Stimulated activated CD4-positive, alpha-beta T cell treated with anti-CD3 and anti-CD28 coated beads, Interleukin-2, amount 100 ng/mL, for 48 hours (primary cell): Measurements from ENCODE around the gene EDC3.
"Not testable (repeated sequence)": the region's sequence is repeated elsewhere in the genome, so short reads cannot be mapped to it uniquely, and the experiment has no call there.

Experiments
- DNase-seq, 2 donors: peaks; one replicate each; pipeline ENCODE4 v3.0.0-alpha.2; 2020

Gene EDC3, protein sequence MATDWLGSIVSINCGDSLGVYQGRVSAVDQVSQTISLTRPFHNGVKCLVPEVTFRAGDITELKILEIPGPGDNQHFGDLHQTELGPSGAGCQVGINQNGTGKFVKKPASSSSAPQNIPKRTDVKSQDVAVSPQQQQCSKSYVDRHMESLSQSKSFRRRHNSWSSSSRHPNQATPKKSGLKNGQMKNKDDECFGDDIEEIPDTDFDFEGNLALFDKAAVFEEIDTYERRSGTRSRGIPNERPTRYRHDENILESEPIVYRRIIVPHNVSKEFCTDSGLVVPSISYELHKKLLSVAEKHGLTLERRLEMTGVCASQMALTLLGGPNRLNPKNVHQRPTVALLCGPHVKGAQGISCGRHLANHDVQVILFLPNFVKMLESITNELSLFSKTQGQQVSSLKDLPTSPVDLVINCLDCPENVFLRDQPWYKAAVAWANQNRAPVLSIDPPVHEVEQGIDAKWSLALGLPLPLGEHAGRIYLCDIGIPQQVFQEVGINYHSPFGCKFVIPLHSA

DNA sequence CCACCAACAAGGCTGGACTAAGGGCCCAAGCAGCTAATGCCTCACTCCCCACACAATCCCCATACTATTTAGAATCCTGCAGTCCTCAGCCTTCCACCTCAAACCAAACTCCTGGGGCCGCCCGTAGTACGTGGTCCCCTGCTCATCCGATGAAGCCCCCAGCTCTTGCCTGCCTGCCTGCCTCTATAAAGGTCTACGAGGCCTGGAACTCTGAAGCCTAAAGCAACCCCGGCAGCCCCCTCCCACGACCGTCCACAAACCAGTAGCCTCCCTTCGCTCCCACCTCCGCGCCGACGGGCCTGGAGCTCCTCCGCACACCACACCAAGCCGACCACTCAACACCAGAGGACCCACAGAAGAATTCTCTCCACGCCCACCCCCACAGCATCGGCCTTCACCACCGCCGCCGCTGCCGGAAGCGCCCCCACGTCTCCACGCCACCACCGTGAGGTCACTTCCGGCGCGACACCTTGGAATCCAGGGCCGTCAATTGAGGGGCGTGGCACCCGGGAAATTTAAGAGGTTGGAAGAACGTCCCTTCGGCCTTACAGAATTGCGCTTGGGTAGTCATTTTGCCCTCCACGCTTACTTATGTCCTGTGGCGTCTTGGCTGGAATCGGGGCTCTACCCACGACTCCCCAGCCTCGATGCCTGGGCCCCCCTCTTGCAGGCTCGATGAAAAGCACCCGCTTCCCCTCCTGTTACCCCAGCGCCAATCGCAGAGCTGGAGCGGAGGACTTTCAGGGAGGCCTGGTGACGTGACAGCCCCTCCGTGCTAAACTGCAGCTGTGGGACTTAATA, at the start of gene EDC3:
Gene EDC3 (minus strand): TSS at position 428 of the 801 bp plus-strand sequence. CDS start 20,900 bp downstream, outside the sequence.
- peak; percentile 81 to 87 for DNase-seq

DNA sequence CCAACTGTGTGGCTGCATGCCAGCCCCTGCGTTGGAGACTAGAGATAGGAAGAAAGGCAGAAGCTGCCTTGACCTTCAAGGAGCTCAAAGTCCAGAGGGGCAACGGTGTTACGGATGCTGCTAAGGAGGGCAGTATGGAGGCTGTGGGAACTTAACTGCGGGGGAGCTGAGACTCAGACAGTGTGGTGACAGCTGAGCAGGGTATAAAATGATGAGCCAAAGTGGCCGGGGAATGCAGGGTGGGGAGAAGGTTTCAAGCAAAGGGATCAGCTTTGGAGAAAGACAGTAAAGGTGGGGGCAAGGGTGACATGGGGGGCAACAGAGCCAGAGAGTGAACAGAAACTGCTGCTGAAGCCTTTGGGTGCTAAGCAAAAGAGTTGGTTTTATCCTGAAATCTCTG, 46.6 kb upstream of the EDC3 start:
- DNase-seq = no peak

DNA sequence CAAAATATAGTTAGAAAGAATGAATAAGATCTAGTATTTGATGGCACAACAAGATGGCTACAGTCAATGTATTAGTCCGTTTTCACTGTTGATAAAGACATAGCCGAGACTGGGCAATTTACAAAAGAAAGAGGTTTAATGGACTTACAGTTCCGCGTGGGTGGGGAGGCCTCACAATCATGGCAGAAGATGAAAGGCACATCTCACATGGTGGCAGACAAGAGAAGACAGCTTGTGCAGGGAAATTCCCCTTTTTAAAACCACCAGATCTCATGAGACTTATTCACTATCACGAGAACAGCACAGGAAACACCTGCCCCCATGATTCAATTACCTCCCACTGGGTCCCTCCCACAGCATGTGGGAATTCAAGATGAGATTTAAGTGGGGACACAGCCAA, 42.4 kb upstream of the EDC3 start:
- not testable (repeated sequence) for DNase-seq

DNA sequence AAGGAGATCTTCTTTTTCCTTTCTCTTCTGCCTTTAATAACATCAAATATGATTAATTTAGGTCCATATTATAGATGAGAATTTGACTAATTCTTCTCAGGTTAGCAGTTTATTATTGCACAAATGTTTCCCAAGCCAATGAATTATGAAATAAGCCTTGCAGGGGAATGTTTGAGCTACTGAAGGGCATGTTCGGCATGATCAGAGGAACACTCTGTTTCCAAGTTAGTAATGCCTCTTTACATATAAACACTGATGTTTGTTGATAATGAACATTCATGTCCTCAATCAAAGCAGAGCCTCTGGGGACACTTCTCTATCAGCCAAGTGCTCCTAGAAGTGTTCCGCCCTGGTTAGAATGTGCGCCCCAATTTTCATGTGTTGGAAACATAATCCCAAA, 39.5 kb upstream of the EDC3 start:
- no peak for DNase-seq

DNA sequence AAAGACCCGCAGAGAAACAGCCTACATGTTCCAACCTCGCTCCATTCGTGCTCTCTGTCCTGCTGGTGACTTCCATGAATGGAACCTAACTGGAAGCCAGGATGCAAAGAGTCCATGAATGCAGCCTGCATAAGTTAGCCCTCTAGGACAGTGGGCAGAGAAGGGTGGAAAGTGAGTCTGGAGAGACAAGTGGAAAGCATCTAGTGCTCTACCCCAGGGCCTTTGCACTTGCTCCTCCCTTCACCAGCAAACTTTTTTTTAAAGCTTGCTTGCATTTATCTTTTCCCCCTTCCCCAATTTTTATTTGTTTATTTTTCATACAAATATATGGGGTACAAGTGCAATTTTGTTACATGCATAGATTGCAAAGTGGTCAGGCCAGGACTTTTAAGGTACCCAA, 37.4 kb upstream of the EDC3 start:
- no peak for DNase-seq

DNA sequence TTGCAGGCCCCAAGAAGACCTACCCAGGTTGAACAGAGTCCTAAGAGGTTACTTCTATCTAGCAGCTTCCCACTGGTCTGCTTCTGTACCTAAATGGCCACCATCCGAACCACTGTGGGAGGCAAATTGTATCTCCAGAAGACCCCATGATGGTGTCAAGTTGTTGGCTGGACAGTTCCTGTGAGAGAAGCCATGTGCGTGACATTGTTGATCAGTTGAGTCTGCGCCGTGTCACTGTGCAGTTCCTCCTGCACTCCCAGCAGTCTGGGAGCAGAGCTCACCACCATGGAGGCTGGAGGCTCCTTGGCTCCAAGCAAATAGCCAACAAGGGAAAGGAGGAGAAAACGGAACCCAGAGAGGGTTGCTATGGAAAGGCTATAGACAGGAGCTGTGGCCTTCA, 37.0 kb upstream of the EDC3 start:
- no peak for DNase-seq

DNA sequence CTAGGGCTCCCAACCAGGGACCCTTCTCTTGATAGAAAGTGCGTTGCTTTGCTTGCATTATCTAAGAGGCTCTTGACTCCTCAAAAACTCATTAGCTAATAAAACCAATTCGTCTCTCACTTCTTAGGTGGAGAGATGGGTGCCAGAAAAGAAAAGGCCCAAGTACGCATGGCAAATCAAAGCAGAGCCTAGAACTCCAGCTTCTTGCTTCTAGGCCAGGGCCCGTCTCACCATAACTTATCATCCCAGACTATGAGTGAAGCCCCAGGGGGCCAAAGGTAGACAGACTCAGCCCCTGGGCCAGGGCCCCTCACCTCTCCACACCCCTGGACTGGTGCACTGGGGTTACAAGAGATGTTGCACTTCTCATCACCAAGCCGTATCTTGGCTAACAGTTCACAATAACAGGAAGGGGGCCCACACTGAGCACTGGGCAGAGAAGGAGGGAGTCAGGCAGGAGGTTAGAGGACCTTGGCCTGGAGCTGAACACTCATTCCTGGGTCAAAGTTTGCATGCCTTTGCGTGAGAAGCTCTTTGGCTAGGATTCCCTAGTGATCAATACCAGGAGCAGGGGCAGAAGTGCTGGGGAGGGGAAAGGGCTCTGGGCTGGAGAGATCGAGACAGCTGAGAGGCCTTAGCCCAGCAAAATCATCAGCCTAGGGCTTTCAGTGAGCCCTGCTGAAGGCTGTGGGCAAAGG, 34.9 kb upstream of the EDC3 start:
- DNase-seq = no peak

DNA sequence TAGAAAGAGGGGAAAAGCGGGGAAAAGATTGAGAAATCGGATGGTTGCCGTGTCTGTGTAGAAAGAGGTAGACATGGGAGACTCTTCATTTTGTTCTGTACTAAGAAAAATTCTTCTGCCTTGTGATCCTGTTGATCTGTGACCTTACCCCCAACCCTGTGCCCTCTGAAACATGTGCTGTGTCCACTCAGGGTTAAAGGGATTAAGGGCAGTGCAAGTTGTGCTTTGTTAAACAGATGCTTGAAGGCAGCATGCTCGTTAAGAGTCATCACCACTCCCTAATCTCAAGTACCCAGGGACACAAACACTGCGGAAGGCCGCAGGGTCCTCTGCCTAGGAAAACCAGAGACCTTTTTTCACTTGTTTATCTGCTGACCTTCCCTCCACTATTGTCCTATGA, 33.5 kb upstream of the EDC3 start:
- not testable (repeated sequence) for DNase-seq

DNA sequence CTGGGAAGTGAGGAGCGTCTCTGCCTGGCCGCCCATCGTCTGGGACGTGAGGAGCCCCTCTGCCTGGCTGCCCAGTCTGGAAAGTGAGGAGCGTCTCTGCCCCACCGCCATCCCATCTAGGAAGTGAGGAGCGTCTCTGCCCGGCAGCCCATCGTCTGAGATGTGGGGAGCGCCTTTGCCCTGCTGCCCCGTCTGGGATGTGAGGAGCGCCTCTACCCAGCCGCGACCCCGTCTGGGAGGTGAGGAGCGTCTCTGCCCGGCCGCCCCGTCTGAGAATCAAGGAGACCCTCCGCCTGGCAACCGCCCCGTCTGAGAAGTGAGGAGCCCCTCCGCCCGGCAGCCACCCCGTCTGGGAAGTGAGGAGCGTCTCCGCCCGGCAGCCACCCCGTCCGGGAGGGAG, 32.9 kb upstream of the EDC3 start:
- not testable (repeated sequence) for DNase-seq

DNA sequence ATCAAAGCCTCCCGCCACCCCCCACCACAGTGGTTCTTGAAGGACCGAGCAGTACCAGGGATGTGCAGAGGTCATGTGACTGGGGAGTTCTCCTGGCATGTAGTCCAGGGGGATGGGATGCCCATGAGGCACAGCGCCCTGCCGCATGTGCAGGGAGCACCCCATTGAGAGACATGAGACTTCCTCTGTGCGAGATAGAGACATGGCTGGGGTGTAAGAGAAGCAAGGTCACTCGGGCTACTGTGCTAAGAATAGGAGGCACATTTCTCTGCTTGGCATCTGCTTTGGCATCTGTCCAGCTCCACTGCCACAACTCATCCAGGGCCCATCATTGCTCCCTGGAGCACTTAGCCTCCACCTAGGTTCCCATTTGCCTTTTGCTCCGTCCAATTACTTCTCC, 31.9 kb upstream of the EDC3 start:
- no peak for DNase-seq

DNA sequence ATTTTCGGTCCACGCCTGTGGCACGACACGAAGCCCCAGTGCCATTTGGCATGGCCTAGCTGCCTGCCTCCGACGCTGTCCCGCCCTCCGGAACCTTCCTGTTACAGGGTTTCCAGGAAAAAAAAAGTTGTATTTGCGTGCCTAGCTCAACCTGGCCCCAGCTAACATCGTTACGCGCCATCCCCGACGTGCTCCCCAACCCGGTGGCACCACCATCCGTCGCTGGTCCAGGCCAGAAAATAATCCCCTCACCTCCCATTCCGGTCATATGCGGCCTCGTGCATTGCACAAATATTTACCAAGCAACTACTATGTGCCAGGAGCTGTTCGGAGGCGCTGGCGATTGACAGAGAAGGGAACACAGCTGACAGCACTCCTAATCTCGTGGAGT, 30.9 kb upstream of the EDC3 start:
- no peak for DNase-seq

DNA sequence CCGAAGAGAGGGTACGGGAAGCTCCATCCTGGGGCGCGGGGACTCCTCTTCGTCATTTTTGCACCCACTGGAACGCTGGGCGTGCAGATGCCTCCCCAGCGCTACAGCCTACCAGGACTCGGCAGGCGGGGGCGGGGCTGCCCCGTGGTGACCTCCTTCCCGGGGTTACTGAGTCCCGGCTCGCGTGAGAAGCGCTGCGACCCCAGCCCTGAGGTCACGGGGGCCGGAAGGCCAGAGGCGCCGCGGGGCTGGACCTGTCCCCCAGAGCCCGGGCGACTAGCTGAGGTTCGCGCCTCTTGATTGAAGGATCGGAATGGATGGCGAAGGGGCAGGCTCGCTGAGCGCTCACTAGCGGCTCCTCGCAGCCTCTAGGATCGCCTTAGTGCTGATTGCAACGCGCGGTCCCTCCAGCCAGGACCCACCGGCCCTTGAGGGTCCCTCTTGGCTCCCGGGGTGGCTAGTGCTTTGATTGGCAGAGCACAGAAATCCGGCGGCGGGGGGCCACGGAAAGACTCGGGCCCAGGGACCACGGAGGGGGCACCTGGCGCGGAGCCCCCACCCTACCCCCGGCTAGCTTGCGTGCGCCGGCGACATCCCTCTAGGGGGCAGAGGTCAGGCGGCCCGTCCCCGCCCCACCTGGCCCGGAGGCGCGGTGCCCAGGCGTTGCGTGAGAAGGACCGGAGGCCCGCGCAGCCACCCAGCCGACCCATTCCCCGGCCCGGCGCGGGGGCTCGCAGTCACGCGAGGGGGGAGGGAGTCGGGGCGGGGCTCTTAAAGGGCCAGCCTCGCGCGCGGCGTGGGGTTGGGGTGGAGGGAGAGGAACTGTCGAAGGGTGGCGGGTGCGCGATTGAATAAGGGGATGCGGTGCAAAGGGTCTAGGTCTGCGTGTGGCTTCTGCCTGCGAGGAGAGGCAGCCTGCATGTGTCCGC, 30.3 kb upstream of the EDC3 start:
- peak; percentile 42 to 58 for DNase-seq

DNA sequence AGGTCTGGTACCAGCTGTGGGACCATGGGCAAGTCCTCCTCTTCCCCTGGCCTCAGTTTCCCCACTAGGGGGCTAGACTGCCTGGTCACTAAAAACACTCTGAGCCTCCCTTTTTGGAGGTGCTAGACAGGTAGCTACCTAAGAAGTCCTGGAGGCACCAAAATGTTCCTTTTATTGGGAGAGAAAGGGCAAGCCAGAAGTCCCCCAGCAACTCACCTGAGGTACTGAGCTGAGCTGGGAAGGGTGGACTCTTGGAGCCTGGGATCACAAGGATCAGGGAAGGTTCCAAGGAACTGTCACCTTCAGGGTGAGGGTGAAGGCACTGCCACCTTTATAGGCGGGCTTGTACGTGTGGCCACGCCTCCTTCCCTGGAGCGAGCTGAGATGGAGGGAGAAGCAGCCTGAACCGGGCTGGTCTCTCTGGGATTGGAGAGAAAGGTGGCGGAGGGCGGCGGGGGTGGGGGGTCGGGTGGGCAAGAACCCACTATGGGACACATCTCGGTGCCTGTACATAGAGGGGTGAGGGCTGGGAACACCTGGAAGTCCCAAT, 29.5 kb upstream of the EDC3 start, which contains the start of gene CYP1A1:
Gene CYP1A1 (minus strand): TSS at position 304 of the 550 bp plus-strand sequence. CDS start 2,431 bp downstream, outside the sequence.
- peak; percentile 17 to 33 for DNase-seq

DNA sequence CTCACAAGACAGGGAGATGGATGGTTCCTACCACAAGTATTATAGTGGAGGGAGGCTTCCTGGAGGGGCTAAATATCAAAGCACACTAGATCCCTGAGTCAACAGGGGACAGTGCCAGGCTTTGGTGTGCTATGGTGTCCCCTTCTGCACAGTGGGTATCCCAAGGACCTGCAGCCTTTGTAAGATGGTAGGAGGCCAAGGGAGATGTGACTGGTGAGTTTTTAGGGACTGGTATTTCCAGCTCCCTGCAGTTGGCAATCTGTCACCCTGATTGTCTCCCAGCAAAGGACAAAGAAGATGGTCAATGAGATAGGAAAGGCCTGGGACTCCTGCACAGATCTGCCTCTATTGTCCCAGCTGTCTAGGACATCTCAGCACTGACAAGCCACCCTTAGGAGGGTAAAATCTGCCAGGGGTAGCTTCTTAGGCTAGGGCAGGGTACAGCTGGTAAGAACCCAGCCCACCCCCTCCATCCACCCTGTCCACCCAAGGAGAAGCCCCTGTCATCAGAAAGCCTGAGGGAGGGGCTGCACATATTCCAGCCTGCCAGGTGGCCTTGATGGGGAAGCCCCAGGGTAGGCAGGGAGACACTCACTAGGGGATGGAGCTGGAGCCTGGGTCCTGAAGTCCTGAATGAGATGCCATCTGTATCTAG, 28.9 kb upstream of the EDC3 start:
- DNase-seq = no peak

DNA sequence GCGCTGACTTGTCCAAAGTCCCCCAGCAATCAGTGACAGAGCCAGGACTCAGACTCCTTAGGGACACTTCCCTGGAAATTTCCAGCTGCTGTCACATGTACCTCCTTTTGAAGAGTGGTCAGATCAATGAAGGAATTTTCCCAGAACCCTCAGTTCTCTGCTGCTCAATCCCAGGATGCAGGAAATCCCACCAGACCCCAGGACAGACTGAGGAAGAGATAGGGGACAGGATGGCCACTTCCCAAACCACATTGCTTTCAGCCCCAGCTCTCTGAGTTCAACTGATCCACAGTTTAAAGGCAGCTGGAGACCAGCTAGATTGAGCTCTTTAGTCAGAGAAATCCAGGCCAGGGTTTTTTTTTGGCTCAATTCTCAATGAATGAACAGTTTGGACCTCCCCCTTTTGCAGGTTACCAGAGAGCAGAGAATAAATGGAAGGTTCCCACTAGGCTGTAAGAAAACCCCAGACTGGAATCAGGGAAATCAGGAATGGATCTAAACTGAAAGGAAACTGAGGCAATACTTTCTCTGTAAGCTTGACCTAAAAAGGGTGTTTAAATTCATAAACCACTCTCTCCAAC, 28.0 kb upstream of the EDC3 start:
- no peak for DNase-seq

DNA sequence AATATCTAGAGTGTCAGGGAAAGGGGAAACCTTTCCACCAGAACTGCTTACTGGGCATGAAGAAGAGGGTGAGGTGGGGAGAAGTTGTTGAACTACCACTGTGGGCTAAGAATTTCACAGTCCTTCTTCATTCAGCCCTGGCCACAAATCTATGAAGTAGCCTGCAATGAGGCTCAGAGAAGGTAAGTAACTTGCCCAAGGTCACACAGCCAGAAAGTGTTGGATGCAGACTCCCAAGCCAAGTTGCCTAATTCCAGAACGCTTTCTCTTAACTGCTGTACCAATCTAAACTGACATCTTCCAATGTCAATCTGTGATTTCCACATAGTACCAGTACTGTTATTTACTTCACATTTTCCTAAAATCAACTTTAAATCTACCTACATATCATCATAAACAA, 27.4 kb upstream of the EDC3 start:
- no peak for DNase-seq

DNA sequence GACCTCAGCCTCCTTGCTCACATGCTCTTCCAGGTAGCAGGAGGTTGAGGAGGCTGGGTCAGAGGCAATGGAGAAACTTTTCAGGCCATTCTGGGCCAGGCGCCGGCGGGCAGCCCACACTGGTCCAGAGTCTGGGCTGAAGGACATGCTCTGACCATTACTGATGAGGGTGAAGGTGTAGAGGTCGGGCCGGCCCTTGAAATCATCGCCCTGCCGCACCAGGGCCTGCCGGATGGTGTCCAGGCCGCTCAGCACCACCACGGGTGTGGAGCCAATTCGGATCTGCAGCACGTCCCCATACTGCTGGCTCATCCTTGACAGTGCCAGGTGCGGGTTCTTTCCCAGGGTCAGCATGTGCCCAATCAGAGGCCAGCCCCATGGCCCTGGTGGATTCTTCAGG, 26.8 kb upstream of the EDC3 start:
- DNase-seq = no peak

DNA sequence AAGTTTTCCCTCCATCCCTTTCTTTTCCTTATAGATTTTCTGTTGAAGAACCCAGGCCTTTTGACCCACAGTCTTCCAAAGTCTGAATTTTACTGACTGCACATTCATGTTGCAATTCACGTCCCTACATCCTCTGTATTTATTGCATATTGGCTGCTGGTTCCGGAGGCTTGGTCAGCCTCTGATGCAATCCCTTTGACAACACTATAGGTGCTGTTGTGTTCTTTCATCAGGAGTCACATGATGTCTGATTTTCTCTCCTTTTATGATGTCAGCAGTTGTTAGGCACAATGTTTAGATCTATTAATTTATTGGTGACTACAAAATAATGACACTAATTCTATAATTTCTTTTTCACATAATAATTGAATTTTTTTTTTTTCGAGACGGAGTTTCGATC, 20.8 kb upstream of the EDC3 start:
- no peak for DNase-seq

DNA sequence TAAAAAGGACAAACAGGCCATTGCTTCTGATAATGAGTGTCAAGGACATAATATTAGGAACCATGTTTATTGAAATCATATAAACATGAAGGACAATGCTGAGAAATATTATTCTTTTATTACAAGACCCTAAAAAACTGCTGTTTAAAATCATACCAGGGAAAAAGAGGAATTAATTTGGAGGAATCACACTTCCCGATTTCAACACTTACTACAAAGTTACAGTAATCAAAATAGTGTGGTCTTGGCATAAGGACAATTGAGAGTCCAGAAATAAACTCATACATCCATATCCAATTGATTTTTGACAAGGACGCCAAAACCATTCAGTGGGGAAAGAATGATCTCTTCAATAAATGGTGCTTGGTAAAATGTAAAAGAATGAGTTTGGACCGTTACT, 16.5 kb upstream of the EDC3 start:
- DNase-seq = no peak

DNA sequence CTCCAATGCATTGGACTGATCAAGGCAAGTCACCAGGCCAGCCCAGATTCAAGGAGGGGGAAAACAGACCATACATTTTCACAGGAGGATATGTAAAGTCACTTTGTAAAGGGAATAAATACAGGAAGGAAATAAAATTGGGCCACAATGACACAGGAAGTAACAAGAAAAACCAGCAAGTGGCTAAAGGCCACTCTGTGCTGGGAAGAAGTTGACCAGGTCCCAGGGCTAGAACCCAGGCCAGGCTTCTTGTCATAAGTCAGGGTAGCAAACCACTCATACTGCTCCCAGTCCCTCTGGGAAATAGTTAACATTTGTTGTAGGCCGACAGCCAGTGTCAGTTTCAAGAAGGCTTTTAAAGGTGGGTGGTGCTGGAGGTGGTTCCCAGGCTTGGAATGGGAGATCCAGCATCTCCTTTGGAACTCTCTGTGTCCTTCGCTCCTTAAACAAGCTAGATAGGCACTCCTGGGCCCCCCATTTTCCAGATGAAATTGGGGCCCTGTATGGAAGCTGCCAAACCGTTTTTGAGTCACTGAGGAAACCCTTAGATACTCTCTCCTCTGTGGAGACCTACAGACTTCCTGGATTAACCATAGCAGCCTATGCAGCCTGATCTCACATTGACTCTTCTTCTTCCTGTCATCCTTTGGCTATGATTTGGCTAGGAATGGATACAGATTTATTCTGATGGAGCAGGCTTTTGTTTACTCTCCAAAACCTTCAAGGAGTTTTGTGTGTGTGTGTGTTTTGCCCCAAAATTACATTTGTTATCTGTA, 14.7 kb upstream of the EDC3 start:
- DNase-seq = no peak
